ENCODE data around the gene ST3GAL3.
A peak's percentile ranks its signal among the peaks of the same experiment; 100 is the strongest.
"Not testable (repeated sequence)": the region's sequence is repeated elsewhere in the genome, so short reads cannot be mapped to it uniquely, and the experiment has no call there.

ST3GAL3 gene

GRCh38 chr1:43822040-43822690 lies 114.8 kb downstream of the ST3GAL3 start:
- no peak for TF ChIP-seq CTCF (IDR thresholded peaks at IDR 0.05; ENCODE audit: low read depth, low read length)
- DNase-seq (ENCODE audit: extremely low read depth, low read depth), result peak; percentile 44

GRCh38 chr1:43824795-43825194 lies 117.5 kb downstream of the ST3GAL3 start:
- no peak for DNase-seq (ENCODE audit: extremely low read depth, low read depth)
- TF ChIP-seq CTCF (IDR thresholded peaks at IDR 0.05; ENCODE audit: low read depth, low read length), result no peak

GRCh38 chr1:43828574-43828973 lies 121.2 kb downstream of the ST3GAL3 start:
- DNase-seq (ENCODE audit: extremely low read depth, low read depth), result no peak
- no peak for TF ChIP-seq CTCF (IDR thresholded peaks at IDR 0.05; ENCODE audit: low read depth, low read length)

- TF ChIP-seq CTCF (IDR thresholded peaks at IDR 0.05; ENCODE audit: low read depth, low read length), result no peak
- no peak for DNase-seq (ENCODE audit: extremely low read depth, low read depth)
Observed at GRCh38 chr1:43830802-43831201, 123.5 kb downstream of the ST3GAL3 start.

- DNase-seq (ENCODE audit: extremely low read depth, low read depth), result no peak
- no peak for TF ChIP-seq CTCF (IDR thresholded peaks at IDR 0.05; ENCODE audit: low read depth, low read length)
Observed at GRCh38 chr1:43831851-43832250, 124.5 kb downstream of the ST3GAL3 start.

- TF ChIP-seq CTCF (IDR thresholded peaks at IDR 0.05; ENCODE audit: low read depth, low read length), result no peak
- no peak for DNase-seq (ENCODE audit: extremely low read depth, low read depth)
Observed at GRCh38 chr1:43832255-43832654, 124.9 kb downstream of the ST3GAL3 start.

- no peak for TF ChIP-seq CTCF (IDR thresholded peaks at IDR 0.05; ENCODE audit: low read depth, low read length)
- DNase-seq (ENCODE audit: extremely low read depth, low read depth), result no peak
Observed at GRCh38 chr1:43832998-43833397, 125.7 kb downstream of the ST3GAL3 start.

- DNase-seq (ENCODE audit: extremely low read depth, low read depth), result not testable (repeated sequence)
Observed at GRCh38 chr1:43833902-43834279, 126.6 kb downstream of the ST3GAL3 start.

All from AG09319 (cell line).